Activated naive CD8-positive, alpha-beta T cell treated with anti-CD3 and anti-CD28 coated beads, Interleukin-2, amount 50 U/mL, for 16 hours (primary cell): Measurements from ENCODE around the gene SULT1C4.
"Not testable (repeated sequence)": the region's sequence is repeated elsewhere in the genome, so short reads cannot be mapped to it uniquely, and the experiment has no call there.

Experiments used
- DNase-seq: peaks from one replicate; pipeline ENCODE4 v3.0.0-alpha.2; 2020; ENCODE audit warnings: low read depth, low spot score

The SULT1C4 gene

DNA sequence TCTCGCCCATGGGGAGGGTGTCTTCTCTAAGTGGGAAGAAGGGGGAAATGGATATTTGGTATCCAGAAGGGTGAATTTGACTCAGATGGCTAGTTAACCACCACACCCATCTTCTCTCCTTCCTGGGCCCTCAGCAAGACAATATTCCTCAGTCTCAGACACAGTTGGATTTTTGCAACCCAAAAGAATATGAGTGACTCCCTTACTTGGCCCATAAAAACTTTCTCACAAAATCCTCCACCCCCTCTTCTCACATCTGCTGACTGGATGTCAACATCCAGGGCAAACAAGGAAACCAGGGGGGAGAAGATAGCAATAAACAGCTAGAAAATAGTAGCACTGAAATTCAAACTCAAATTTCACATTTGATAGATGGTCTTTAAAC lies 35.9 kb downstream of the SULT1C4 start:
- DNase-seq, result no peak

DNA sequence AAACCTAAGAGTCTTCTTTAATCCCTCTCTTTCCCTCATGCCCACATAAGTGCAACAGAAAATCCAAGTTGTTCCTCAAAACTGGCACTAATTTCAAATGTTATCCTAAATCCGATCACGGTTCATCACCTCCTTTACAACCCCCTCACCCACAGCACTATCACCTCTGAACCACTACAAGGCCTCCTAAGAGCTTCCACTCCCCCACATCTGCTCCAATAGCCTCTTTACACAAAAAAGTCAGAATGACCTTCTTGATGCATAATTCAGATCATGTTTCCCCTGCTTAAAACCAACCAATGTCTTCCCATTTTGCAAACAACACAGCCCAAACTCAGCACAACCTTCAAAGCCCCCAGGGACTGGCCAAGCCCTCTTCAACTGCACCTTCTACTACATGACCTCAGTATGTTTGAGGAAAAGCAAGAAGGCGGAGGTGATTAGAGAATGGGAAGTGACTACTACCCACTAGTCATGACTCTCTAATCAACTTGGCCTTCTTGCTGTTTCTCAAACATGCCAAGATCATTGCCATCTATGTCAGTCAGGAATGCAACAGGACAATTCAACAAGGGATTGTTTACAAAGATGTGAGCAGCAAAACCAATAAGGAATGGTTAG lies 36.6 kb downstream of the SULT1C4 start:
- no peak for DNase-seq

DNA sequence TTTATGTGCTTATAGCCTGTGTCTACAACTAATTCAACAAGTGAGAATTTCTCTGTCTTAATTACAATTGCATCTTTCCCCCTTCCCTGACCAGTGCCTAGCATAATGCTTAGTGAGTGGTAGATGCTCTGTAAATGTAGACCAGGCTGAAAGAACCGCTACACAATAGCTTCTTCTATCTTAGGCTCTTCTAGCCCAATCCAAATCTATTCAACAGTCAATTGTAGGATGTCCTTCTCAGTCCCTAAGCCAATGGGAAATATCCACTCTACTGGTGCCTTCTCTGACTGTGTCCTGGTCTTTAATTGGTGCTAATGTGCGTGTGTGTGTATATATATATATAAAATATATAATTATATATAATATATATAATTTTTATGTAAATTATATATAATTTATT lies 37.2 kb downstream of the SULT1C4 start:
- DNase-seq, result no peak

DNA sequence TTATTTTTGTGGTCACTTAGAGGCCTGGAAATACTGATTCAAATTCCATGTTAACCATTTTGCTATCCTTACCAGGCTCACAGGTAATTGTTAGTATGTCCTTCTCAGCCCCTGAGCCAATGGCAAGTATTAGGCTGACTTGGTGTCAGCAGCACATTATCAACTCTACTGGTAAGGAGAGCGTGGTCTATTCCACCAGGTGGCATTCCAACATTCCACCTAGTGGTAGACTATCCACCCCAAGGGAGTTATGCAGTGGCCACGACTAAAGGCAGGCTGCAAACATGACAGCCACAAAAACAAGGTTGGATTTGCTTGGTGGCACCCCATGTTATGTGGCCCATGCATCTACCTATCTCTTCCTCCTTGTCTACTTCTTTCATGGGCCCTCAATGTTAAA lies 39.5 kb downstream of the SULT1C4 start:
- DNase-seq, result no peak

DNA sequence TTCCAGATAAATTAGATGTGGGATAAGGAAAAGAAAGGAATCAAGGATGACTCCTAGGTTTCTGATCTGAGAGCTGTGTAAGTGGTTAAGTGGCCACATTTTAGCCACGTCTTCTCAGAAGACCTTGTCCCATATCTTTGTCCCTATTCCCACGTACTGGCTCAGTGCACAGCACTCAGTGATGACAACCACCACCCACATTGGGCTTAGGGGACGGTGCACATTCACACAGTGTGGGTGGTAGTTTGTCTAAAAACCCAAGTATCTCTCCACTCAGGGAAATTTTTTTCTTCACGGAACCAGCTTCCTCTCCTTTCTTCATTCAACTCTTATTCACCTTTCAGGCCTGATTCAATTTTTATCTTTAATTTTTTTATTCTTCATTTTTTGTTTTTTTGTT lies 40.7 kb downstream of the SULT1C4 start:
- DNase-seq, result no peak

DNA sequence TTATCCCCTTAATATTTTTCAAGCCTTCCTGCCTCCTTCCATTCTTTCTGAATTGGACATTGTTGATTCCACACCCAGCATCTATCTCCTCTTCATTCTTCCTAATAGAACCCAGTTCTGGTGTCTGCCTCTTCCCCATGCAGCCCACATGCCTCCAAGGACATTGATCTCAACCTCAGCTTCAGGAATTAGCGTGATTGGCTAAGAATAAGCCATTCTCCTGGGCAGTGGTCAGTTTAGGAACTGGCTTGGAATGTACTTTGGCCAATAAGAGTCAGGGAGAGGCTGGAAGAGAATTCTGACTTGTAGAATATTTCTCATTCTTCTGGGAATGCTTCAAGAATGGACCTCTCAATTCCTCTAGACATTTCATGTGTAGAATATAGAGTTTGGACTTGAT lies 45.3 kb downstream of the SULT1C4 start:
- no peak for DNase-seq

DNA sequence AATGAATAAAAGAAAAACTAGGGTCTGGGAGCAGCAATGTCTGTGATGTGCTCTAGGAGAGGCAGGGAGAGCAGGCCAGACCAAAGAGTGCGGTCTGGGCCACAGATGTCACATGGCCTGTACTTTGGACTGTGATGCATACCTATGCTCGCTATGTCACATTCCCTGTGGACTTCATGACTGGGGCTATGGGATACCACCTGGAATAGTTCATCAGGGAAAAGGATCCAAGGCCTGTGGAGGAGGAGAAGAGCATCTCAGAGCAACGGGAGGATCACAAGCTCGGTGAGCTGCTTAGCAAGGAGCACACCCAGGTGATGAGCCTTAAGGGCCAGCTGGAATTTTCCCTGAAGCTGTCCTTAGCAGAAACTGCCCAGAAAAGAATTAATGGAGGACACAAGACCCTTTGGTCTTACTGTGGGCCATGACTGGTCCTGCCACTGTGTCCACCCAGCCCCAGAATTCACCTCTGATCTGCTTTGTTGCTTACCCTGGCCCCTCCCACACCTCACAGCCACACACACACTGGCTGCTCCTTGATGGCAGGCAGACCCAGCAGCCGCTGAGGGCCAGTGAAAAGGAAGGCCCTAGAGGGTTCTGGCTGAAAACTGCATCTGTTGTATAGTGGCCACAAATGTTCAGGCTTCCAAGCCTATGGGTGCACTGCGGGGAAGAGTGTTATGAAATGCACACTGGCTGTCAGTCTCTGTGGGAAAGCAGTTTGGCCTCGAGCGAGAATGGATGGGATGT lies 45.9 kb downstream of the SULT1C4 start:
- no peak for DNase-seq

DNA sequence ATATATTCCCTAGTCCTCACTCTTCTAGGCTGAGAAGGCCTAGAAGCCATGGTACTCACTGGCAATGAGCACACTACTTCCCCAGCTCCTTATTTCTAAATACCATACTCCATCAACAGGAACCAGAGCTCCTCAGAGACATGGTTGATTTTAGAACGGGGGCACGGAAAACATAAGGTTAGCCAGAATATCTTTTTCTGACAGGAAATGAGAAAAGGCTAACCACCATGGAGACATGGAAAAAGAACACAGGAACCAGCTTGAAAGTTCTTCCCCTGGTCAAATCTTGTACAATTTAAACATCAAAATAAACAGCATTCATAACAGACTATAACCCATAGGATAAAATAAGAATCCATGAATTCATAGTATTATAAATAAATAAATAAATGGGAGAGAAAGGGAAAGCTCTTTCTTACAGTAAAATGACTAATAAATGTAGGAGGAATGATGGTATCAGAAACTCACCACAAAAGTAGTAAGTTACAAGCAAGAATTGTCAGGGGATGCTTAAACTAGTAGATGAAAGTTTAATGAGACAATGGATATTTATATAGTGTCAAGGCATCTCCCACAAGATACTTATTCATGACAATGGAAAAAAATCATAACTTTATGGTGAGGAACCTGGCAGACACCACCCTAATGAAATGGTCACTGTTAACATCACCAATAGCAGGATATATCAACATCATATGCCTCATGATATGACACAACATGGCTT lies 50.7 kb downstream of the SULT1C4 start:
- DNase-seq, result no peak

DNA sequence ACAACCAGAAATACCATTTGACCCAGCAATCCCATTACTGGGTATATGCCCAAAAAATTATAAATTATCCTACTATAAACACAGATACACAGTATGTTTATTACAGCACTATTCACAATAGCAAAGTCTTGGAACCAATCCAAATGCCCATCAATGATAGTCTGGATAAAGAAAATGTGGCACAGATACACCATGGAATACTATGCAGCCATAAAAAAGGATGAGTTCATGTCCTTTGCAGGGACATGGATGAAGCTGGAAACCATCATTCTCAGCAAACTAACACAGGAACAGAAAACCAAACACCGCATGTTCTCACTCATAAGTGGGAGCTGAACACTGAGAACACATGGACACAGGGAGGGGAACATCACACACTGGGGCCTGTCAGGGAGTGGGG lies 57.8 kb downstream of the SULT1C4 start:
- DNase-seq, result not testable (repeated sequence)

DNA sequence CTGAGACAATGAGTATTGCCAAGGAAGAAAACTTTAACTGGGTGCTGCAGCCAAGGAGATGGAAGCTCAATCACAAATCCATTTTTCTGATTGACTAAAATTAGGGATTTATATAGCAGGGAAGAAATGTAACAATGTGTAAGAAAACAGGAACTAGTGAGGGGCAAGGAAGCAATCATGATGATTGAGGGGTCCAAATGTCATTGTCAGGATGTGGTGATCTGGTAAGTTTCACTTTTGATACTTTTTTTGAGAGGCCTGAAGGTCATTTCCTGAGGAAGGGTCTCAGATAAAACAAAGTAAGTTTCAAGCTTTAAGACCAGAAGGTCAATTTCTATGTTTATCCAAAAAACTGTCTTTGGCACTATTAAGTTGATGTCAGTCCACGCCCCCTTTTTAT lies 59.2 kb downstream of the SULT1C4 start:
- DNase-seq, result no peak
